HFF-Myc (cell line): Measurements from ENCODE around the gene CDH24.

Experiments used
- DNase-seq: peaks from one replicate; pipeline ENCODE4 v3.0.0-alpha.2; 2011; ENCODE audit warnings: low read depth; ENCODE audit errors: extremely low read depth
- H3K4me3 ChIP-seq: replicated peaks from 2 replicates; pipeline ENCODE4 v1.5.1; 2011; ENCODE audit warnings: low read depth, mild to moderate bottlenecking, control low read depth, low read length
- TF ChIP-seq, protein P1 (sequence below): IDR thresholded peaks from 2 replicates; pipeline ENCODE4 v1.5.1; 2012; ENCODE audit warnings: mild to moderate bottlenecking, low read depth, low read length, control low read depth; ENCODE audit errors: missing control alignments

The CDH24 gene

DNA sequence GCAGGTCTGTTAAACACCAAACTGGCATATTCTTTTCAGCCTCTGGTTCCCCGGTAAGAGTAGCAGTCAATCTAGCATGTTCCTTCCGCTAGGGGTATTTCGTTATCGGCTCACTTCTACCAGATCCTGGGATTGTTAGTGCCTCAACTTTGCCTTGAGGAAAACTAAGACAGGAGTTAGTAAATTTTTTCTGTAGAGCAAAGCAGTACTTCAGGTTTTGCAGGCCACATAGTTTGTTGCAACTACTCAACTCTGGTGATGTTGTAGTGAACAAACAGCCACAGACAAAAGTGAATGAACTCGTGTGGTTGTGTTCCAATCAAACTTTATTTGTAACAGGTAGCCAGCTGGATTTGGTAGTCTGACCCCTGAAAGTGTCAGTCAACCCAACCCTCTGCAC, 6.3 kb upstream of the CDH24 start:
- DNase-seq: no peak
- H3K4me3 ChIP-seq: no peak overlapping the region
- TF ChIP-seq, protein P1, sequence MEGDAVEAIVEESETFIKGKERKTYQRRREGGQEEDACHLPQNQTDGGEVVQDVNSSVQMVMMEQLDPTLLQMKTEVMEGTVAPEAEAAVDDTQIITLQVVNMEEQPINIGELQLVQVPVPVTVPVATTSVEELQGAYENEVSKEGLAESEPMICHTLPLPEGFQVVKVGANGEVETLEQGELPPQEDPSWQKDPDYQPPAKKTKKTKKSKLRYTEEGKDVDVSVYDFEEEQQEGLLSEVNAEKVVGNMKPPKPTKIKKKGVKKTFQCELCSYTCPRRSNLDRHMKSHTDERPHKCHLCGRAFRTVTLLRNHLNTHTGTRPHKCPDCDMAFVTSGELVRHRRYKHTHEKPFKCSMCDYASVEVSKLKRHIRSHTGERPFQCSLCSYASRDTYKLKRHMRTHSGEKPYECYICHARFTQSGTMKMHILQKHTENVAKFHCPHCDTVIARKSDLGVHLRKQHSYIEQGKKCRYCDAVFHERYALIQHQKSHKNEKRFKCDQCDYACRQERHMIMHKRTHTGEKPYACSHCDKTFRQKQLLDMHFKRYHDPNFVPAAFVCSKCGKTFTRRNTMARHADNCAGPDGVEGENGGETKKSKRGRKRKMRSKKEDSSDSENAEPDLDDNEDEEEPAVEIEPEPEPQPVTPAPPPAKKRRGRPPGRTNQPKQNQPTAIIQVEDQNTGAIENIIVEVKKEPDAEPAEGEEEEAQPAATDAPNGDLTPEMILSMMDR: no peak

DNA sequence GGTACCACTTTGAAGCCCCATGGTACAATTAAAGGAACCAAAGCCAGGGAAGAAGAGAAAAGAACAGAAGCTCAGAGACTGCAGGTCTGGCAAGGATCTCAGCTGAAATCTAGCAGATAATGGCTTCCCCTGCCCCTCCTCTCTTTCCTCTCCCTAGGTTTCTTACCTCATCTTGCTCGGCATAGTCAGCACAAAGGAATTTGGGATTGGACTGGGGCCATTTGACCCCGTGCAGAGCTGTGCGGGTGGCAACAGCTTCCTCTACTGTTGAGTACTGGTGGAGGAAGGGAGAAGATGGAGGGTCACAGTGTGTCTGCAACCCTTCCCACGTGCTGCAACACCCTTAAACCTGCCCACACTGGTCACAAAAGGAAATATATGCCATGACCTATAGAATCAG, 4.7 kb upstream of the CDH24 start:
- peak; percentile 93 for DNase-seq
- TF ChIP-seq, protein P1: no peak

DNA sequence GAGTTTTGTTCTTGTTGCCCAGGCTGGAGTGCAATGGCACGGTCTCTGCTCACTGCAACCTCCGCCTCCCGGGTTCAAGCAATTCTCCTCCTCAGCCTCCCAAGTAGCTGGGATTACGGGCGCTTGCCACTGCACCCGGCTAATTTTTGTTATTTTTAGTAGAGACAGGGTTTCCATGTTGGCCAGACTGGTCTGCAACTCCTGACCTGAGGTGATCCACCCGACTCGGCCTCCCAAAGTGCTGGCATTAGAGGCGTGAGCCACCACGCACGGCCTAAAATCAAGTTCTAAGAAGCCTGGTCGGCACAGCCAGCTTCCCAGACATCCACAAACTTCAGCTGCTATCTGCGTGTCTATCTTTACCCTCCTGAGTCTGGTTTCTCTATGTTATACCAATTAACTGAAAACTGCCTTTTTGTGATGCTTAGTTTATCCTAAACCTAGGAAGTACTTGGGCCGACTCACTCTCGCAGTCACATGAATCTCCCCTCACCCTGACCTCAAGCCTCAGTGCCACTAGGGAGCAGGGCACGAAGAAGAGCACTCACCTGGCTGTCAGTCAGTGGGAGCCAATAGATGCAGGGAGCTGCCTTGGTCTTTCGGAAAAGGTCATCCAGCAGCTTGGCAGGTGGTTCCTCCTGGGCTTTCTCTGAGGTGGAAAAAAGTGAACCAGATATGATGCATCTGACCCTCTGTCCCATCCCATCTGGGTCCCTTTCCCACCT, 3.4 kb upstream of the CDH24 start:
- TF ChIP-seq, protein P1: no peak

More for the DNA sequence above, 4.7 kb upstream of the CDH24 start:
- no peak overlapping the region for H3K4me3 ChIP-seq

DNA sequence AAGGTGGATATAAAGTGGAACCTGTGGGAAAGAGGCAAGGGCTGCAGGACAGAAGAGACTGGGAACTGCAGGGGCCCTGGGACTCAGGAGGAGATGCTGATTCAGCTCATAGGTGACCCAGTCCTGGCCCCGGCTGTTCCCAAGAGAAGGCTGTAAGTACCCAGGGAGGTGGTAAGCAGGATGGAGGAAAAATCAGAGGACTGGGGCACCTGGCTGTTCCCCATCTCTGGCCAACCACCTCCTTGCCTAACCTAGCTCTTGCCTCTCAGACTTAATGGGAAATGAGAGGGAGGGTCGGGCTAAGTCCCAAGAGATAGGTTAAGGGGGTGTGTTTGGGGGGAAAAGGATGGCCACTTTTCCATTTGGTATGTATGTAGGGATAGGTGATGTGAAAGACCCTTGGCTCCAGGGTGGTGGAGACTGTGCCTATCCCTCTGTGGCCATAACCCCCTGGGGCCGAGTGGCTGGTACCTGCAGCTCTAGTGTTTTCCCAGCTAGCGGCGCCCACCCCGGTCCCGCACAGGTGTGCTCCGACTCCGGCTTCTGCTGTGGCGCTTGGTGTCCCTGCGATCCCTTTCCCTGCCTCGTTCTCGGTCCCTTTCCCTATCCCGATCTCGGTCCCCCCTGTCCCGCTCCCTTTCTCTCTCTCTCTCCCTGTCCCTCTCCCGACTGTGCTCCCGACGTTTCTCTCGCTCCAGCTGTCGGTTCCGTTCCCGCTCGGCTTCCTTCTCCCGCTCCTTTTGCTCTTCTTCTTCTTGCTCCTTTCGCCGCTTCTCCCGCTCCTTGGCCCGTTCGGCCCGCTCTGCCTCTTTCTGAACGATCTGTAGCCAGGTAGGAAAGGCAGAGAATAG, 1.6 kb upstream of the CDH24 start:
- H3K4me3 ChIP-seq: no peak overlapping the region
- no peak for DNase-seq
- TF ChIP-seq, protein P1: no peak

More for the DNA sequence above, 3.4 kb upstream of the CDH24 start:
- H3K4me3 ChIP-seq: no peak overlapping the region
- no peak for DNase-seq

DNA sequence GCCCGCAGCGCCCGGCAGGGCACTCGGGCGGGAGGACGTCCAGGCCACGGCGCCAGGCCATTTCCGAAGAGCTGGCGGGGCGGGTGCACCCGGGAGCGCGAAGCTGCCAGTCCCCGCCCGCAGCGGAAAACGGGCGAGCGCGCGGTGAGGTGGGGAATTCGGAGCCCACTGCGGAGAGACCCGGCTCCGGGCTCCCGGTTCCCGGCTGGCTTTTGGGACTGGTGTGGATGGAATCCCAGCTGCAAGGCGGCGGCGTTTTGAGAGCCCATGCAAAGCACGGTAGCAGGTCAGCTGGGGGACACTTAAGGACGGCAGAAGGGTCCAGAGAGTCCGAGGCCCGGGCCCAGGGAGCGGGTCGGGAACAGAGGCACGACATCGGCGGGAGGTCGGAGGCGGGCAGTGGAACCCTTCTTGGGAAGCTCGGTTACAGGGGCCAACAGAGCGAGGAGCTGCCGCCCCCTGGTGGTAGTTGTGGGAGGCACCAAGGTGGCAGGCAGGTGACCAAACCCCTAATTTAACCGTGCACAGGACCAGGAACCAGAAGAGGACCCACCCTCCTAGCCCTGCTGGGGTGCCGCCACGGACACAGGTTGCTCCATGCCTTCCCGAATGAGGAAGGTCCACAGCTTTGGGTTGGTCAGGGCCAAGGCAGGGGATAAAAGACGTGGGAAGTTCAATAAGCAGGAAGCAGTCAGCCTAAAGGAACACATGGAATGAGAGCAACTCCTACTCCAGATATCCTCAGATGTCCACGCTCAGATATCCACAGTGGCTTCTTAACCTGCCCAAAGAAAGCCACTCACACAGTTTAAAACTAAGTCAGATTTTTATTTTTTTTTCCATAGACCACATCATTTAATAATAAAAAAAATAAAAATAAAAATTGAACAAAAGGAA, 685 bp upstream of the CDH24 start:
- H3K4me3 ChIP-seq: peak overlapping the region; percentile 41
- TF ChIP-seq, protein P1: peak; percentile 95
- DNase-seq: peak; percentile 59

DNA sequence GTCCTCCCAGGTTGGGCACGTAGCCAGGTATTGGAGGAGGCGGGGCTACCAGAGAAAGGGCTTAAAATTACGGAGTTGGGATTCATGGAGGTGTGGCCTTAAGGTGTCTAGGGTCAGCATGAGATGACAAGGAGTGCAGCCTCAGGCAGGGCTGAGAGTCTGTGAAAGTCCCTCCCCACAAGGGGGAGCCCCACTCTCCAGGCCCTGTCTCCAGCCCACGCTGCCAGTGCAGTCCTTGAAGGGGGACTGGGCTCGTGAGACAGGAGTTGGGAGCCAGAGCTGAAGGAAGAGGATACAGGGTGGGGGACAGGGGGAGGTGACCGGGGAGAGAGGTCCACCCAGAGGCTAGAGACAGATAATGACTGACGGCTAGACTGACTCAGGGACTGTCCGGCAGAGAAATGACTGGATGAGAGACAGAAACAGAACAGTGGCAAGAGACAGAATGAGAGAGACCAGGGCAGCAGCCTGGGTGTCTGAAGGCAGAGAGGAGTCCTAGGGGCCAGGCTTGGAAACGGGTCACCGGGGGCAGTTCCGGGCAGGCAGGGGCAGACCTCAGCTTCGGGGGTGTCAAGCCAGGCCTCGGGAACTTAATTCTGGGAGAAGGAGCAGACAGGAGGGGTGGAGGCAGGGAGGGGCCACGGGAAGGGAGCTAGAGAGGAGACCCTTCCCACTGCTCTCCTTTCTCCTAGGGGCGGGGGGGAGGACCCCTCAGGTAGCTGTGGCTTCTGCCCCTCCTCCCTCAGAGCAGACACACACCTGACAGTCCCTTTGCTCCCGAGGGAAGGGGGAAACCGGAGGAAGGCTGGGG, 970 bp downstream of the CDH24 start:
- no peak for DNase-seq
- TF ChIP-seq, protein P1: peak; percentile 89
- peak overlapping the region; percentile 41 for H3K4me3 ChIP-seq
